HK-2 (cell line): ENCODE data around the gene RGS12.

Experiments
- DNase-seq: peaks from one replicate; pipeline ENCODE4 v3.0.0-alpha.2; 2018; ENCODE audit not compliant: unreplicated experiment

RGS12 gene

DNA sequence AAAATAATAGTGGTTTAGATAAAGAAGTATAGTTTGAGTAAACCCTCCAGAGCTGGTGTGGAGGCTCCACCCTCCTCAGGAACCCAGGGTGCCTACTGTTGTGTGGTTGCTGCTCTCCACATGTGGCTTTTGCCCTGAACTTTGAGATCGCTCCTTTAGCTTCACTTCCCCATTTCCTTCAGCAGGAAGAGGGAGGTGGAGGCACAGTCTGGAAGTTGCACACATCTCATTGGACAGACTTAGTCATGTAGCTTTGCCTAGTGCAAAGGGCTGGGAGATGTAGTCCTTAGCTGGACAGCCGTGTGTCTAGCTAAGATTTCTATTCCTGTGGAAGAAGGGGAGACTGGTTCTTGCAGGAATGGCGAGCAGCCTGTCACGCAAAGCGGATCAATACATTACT is 37.9 kb downstream of the RGS12 start:
- DNase-seq, result no peak

DNA sequence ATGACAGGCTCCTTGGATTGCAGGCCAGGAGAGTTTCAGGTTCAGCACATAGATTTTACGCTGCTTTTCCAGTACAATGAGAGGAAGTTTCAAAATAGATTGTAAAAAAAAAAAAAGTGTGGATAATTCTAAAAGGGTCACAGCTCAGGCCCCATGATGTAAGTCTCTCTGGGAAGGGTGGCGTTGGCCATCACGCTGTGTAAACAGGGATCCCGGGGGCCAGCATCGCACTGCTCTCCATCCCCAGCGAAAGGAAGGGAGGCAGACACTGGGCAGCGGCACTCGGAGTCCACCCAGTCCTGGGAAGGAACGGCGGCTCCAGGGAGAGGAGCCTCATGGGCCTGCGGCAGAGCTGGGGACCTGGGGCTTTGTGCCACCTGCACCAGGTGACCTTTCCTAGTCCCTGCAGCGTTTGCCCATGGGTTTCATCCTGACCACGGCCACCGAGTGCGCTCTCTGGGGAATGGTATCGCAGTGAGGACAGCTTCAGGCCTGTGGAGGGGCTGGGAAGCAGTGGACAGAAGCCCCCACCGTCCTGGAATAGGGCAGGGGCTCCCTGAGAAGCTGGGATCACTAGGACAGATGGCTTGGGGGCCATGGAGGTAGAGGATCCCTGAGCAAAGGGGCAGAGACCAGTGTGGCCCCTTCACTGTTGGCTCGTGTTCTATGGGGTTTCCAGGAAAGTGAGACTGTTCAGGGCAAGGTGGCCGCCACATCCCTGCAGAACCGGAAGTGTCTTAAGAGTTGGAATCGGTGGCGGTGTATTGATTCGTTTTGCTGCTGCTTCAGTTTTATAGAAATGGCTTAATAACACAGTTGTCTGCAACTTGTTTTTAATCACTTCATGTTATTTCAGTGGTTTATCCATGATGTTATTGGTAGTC is 38.9 kb downstream of the RGS12 start:
- DNase-seq, result no peak

GRCh38 chr4:3332498-3332897 is 39.7 kb downstream of the RGS12 start:
- DNase-seq, result no peak

GRCh38 chr4:3334316-3334715 is 41.5 kb downstream of the RGS12 start:
- DNase-seq, result no peak

GRCh38 chr4:3335385-3335784 is 42.6 kb downstream of the RGS12 start:
- no peak for DNase-seq

DNA sequence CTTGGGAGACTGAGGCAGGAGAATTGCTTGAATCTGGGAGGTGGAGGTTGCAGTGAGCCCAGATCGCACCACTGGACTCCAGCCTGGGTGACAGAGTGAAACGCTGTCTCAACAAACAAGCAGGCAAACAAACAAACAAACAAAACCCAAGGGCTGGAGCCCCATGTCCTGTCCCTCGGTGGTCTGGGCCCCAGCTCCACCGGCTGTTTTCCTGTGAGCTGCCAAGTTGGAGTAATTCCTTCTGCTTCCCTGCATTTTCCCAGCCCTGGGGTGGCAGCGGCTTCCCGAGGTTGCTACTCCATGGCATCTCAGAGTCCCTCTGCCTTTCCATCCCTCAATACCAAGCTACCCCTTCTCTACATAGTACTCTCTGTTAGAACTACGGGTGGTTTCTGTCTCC is 43.2 kb downstream of the RGS12 start:
- DNase-seq, result no peak

- no peak for DNase-seq
Observed at GRCh38 chr4:3336382-3337356, 43.8 kb downstream of the RGS12 start.

GRCh38 chr4:3337357-3337732 is 44.5 kb downstream of the RGS12 start:
- no peak for DNase-seq

- DNase-seq, result no peak
Observed at GRCh38 chr4:3337811-3338210, 45.0 kb downstream of the RGS12 start.

DNA sequence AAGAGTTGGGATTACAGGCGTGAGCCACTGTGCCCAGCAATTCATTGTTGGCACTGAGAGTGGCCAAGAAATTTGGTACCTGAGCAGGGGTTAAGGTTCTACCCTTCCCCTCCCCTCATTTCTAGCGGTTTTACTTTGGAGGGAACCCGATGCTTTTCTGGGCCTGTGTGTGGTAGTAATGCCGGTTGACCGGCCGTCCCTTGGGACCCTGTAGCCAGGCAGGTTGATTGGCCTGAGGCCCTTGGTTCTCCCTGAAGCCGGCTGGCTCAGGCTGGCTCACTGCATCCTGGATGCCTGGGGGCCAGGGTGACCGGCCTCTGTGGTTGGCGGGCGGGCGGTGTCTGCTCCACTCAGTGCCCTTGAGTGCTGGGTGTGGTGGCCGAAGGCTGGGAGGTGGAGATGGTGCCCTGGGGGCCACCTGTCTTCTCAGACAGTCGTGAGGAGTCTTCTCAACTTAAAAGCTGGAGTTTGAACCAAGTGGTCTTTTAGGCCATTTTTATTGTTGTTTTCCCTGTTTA is 45.6 kb downstream of the RGS12 start:
- DNase-seq, result no peak

DNA sequence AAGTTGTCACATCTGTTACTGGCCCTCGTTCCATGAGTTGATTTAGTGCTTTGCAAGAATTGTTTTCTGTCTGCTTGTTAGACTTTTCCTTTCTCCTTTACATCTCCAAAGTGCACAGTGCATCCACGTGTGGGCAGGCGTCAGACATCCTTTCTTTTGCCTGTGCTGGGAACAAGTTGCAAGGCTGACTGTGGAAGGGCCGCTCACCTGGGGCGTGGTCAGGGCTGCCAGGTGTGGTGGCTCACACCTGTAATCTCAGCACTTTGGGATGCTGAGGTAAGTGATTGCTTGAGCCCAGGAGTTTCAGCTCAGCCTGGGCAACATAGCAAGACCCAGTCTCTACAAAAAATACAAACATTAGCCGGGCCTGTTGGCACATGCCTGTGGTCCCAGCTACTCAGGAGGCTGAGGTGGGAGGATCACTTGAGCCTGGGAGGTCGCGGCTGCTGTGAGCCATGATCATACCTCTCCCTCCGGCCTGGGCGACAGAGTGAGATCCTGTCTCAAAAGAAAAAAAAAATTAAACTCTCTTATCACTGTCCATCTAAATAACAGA is 46.2 kb downstream of the RGS12 start:
- DNase-seq, result no peak

GRCh38 chr4:3339577-3339976 is 46.8 kb downstream of the RGS12 start:
- DNase-seq, result no peak

DNA sequence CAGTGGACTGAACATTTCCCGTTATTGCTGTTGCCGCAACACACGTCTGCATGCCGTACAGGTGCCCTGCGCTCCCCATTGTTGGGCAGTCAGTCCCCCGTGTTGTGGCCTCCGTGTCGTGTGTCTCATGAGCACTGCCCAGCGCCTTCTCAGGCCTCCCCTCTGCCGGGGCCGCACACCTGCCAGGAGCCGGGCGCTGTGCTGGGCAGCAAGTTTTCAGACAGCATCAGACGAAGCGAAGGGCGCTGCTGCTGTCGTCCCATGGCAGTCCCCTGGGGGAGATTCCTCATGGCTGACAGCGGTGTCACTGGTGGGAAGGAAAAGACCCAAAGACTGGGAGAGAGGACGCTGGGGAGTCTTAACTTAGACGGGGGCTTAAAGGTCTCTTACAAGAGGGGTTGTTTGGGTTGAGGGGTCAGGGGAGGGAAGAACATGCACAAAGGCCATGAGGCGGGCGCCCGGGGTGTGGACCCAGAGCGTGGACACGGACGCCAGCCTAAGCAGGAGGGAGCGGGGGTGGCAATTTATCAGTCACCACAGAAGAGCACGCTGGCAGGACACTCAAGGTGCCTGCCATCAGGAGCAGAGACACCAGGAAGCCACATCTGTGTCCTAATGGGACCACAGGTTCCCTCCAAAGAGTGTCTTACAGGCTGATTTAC is 47.3 kb downstream of the RGS12 start:
- no peak for DNase-seq

- no peak for DNase-seq
Observed at GRCh38 chr4:3340700-3341083, 47.9 kb downstream of the RGS12 start.

- no peak for DNase-seq
Observed at GRCh38 chr4:3341760-3342159, 48.9 kb downstream of the RGS12 start.

DNA sequence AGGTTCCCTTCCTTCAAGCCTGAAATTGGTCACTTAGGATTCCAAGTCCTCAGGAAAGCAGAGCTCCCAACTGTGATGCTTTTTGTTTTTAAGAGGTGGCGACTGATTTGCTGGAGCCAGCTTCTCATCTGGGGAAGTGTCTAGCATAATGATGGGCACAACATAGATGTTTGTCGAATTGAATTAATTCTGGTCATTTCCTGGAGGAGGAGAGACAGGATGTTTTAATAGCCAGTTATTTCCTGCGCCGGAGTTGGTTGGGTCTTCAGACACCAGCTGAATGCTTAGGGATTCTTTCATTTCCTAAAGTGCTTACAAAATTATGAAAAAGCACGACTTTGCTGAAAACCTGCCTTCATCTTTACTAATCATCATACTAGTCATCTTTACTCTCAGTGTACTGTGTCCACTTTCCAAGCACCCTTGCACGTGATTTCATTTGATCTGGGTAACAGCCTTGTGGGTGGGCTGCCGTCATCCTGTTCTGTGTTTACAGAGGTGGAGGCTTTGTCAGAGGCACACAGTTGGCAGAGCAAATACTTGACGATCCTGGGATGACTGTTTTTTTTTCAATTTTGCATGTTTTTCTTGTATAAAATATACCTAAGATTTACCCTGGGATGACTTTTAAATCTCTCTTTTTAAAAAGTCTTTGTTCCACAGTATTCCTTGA is 49.5 kb downstream of the RGS12 start:
- DNase-seq, result no peak
